NT2/D1 (cell line): Measurements from ENCODE around the gene RSL1D1.

Experiments
- SUZ12 ChIP-seq: IDR thresholded peaks from 2 replicates; pipeline ENCODE4 v1.6.1; 2011; ENCODE audit not compliant: insufficient read length, insufficient read depth; ENCODE audit errors: extremely low read depth
- ZNF274 ChIP-seq: IDR thresholded peaks from 2 replicates; pipeline ENCODE4 v1.6.1; 2011; ENCODE audit warnings: mild to moderate bottlenecking, low read depth, low read length

DNA sequence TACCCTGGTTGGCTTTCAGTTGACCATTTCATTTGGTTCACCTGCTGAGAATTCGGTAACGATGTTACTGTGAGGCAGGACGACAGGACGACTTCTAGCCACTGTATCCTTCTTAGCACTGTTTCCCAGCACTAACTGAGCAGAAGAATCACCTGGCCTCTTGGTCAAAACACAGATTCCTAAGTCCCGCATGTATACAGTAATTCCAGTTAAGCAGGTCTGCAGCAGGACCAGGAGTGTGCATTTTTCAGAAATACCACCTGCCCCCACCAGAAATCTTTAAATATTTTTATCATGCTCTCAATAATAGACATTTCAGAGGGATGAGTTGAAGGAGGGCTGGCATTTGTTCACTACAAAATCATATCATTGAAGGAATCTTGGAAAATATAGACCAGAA, 22.6 kb downstream of the RSL1D1 start:
- TF ChIP-seq SUZ12 (no peak), ZNF274 (no peak)
